OCI-M2 (cell line): ENCODE data around the gene HDAC3.

ENCODE experiments used
- DNase-seq: peaks from one replicate; lab custom pipeline; 2025; ENCODE audit not compliant: unreplicated experiment; lab: John Stamatoyannopoulos, UW

Gene HDAC3

GRCh38 chr5:141636413-141637122 is at the start of gene HDAC3, which contains the start of gene RELL2:
Gene HDAC3 (minus strand): TSS chr5:141636849. CDS start chr5:141636790, 59 bp downstream.
Gene RELL2 (plus strand): TSS chr5:141636997. CDS start chr5:141638226, 1,229 bp downstream.
- DNase-seq: peak; percentile 23

GRCh38 chr5:141685591-141685990 is 48.9 kb upstream of the HDAC3 start:
- no peak for DNase-seq

GRCh38 chr5:141683596-141684141 is 47.0 kb upstream of the HDAC3 start:
- DNase-seq: no peak

- DNase-seq: no peak
Observed at GRCh38 chr5:141681695-141682641, 45.3 kb upstream of the HDAC3 start, which contains the start of gene ARAP3. Gene ARAP3 (minus strand): TSS chr5:141682230. CDS start chr5:141680486, 1,744 bp downstream.

GRCh38 chr5:141681295-141681694 is 44.6 kb upstream of the HDAC3 start:
- DNase-seq: no peak

- DNase-seq: no peak
Observed at GRCh38 chr5:141680751-141681201, 44.1 kb upstream of the HDAC3 start.

- DNase-seq: no peak
Observed at GRCh38 chr5:141680178-141680577, 43.5 kb upstream of the HDAC3 start.

GRCh38 chr5:141677415-141677814 is 40.8 kb upstream of the HDAC3 start:
- no peak for DNase-seq

GRCh38 chr5:141675672-141676071 is 39.0 kb upstream of the HDAC3 start:
- no peak for DNase-seq

GRCh38 chr5:141674747-141675146 is 38.1 kb upstream of the HDAC3 start:
- no peak for DNase-seq

- no peak for DNase-seq
Observed at GRCh38 chr5:141672841-141673813, 36.5 kb upstream of the HDAC3 start.

- DNase-seq: no peak
Observed at GRCh38 chr5:141672071-141672840, 35.6 kb upstream of the HDAC3 start.

- DNase-seq: no peak
Observed at GRCh38 chr5:141669520-141669919, 32.9 kb upstream of the HDAC3 start.

GRCh38 chr5:141668601-141669265 is 32.1 kb upstream of the HDAC3 start:
- DNase-seq: no peak

- no peak for DNase-seq
Observed at GRCh38 chr5:141665995-141666940, 29.6 kb upstream of the HDAC3 start.

GRCh38 chr5:141664733-141665461 is 28.2 kb upstream of the HDAC3 start:
- DNase-seq: peak; percentile 20

GRCh38 chr5:141663506-141663905 is 26.9 kb upstream of the HDAC3 start:
- DNase-seq: no peak
